Hematopoietic multipotent progenitor cell treated with erythropoietin and hydrocortisone succinate and interleukin-3 and kit ligand, for 15 days (in vitro differentiated cells): Measurements from ENCODE around the gene VTI1A.

Experiments
- DNase-seq: peaks from one replicate; pipeline ENCODE4 v3.0.0-alpha.2; 2015; ENCODE audit warnings: low spot score

Gene VTI1A

DNA sequence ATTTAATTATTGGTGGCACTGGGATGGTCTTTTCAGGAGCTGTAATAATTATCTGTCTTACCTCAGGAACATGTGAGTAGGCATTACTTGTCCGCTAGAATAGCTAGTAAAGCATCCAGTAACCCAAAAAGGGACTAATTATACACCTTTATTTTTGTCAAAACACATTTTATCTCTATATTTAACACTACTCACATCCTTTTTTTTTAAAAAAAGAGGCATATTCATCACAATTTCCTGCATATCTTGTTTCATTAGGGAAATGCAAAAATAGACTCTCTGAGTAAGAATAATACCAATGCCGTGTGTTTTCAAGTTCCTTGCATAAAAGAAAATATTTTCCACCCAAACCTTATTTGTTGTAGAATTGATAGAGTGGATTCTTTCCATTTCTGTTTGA is 99.5 kb downstream of the VTI1A start:
- no peak for DNase-seq

DNA sequence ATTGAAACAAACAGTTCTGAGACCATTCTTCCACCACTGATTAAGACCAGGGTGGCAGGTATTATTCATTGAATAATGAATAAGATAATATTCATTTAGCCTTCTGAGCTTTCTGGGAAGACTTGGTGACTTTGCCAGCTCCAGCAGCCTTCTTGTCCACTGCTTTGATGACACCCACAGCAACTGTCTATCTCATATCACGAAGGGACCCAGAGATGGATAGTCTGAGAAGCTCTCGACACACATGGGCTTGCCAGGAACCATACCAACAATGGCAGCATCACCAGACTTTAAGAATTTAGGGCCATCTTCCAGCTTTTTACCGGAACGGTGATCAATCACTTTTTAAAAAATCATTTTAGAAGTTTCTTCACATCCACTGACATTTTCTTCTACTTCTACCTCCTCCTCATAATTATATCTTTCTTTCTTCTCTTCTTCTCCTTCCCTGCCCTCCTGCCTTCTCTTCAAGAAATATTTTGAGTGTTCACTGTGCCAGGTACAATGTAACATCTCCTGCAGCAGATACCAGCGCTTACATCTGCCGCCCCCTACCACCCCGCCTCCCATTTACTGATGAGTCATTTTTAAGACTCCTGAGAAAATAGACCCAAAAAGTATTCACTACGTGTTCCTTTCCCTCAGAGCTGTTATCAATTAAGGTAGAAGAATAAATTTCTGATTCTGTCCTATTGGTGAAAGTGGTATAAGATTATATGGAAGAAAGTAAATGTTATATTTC is 101.7 kb downstream of the VTI1A start:
- DNase-seq: no peak

DNA sequence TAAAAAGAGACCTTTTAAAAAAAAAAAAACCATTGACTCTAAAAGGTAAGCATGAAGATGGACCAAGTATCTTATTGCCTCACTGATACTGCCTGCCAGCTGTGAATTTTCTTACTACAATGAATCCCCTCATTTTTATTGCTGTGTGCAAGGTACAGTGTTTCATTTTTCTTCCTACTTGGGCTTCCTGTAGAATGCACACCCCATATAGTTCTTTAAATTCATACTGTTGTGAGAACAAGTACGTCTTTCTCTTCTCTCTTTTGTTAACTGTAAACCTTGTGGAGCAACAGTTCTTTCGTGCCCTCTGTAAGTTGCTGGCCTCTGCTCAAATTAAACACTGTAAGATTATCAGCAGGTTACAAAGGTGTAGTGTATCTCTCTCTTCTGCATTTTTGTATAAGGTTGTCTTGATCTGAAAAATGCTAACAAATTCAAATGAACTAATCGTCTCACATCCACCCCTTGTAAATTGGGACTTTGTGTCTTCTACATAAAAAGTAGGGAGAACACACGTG is 105.6 kb downstream of the VTI1A start:
- no peak for DNase-seq

DNA sequence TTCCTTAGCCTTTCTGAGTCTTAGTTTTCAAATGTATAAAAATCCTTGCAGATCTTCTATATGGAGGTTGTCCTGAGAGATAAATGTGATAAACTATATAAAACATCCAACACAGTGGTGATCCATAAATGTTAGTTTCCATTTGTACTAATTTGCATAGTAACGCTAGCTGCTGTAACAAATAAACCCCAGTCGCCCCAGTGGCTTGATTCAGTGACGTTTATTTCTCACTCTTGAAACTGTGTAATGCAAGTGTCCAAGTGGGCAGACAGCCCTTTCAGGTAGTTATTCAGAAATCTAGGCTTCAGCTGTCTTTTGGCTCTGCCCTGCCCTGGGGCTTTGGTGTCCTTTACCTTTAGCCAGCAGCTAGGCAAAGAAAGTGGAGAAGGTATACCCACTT is 106.3 kb downstream of the VTI1A start:
- no peak for DNase-seq

DNA sequence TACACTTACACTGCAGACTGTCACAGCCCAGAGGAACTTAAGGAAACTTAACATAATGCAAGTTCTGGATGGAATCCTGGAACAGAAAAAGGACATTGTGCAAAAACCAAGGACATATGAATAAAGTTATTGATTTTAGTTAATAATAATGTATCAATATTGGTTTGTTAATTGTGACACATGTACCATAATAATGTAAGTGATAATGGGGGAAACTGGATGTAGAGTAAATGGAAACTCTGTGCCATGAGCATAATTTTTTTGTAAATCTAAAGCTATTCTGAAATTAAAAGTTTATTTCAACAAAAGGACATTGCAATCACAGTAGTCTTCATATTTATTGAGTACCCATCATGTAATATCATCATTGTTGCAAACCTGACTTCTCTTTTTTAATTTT is 107.2 kb downstream of the VTI1A start:
- DNase-seq: no peak

DNA sequence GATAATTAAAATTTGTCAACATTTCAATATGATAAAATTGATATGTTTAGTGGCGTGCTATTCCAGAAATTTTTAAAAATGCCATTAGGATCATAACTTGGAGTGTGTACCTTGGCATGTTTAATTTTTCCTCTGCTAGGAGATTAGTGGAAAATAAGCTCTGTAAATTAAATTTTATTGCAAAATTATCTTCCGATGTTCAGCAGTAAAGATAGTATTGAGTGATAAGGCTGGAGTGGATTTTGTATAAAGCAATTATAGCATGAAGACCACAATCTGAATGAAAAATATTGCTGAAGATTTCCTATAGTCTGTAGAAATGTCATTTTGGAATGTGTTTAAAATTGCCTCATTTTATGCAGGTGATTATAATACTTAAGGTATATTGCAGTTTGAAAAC is 110.2 kb downstream of the VTI1A start:
- DNase-seq: no peak

DNA sequence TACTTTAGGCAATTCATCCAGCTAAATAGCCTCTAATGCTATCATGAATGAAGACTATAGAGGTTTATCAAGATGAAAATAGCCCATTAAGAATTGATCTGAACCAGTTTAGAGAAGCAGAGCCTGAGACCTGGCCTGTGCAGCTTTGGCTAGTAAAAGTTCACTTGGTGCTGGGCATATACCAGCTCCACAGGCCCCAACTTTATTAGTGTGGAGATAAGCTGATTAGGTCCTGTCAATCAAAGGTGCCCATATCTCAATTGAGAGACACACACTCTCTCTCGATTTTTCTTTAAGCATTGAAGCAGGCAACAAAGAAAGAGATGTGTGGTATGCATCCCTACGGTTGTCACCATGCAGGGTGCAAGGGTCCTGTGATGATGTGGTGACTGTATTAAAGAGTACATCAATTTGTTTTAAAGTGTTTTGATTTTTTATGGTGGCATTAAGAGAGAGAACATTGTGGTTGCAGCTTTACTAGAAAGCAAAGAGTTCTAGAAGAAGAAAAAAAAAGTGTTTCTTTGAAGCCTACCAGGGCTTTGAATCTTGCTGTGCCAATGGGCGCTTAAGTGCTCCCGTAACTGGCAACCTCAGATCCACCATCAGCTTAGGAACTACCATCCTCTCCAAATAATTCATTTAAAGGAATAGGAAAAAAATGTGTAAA is 111.6 kb downstream of the VTI1A start:
- DNase-seq: no peak

DNA sequence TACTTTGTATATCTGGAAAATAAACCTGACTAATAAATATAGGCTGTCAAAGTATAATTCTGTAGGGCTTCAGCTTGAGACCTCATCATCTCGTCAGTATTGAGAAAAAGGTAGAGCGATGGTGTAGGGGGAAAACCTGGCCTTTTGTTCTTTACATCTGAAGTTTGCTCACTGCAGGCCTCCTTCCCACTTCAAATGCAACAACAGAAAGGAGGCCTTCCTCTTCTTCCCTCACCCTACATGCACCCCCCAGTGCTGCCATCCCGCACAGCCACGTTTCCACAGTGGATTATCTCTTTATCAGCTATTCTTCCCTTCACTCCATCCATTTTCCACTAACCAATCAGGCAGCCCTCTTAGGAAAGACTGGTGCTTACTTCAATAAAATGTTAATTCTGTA is 112.3 kb downstream of the VTI1A start:
- no peak for DNase-seq

DNA sequence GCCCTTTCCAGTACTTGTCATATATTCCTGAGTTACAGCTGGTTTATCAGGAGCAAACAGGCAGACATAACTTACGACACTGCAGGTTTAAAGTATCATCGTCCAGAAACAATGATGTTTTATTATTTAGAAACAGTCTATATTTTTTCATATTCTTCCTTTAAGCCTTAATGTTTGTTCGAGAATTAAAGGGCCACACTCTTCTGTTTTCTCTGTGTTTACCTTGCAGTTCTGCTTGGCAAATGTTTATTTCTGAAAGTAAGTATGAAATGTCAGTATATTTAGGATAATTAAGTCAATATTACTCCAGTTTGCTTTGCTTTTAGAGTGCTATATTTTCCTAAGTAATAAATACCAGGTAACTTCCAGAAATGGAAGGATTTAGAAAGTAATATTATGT is 115.1 kb downstream of the VTI1A start:
- no peak for DNase-seq

DNA sequence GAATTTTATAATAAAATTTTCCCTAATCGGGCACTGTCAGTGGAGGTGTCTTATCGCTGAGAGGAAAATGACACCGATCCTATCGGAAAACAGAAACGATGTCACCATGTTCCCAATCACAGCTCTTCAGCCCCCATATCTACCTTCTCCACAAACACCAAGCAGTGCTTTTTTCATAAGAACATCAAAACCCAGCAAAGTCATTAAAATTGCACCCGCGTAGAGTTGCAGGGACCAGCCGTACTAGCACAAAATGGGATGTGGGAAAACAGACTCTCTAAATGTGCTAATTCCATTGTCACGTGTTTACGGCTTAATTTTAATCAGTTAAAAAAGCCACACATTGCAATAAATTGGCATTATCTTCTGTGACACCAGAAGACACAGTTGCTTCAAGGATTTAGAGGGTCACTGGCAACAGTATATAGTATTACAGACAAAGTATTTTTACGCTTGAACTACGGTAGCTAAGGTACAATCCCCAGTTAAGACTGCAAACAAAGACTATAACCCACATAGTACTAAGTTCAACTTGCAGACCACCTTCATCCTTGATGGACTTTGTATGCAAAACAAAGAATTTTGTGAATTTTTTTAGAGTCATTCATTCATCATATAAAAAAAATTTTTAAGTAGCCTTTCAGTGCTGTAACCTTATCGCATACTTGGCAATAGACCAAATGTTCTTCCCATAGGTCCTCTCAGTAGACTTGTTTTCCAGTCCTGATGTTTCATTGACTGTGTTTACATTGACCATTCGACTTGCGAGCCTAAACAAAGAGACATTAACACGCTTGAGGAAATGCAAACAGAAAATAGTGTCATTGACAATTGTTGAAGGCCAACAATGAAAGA is 116.0 kb downstream of the VTI1A start:
- no peak for DNase-seq

DNA sequence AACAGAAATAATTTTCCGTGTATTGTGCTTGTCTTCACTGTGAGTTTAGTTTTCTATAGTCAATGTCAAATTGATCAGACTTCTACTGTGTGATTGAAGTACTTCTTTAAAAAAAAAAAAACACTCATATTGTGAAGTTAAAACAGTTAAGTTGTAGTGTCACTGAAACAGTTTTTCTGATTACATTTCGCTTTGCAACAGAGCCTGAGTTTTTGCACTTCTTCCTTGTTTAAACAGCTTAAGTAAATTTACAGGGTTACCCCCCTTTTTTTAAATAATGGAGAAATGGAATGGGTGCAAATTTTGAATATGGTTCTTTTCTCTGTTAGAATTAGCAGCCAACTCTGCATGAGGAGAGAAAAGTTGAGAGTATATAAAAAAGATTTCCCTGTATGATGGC is 117.3 kb downstream of the VTI1A start:
- no peak for DNase-seq

DNA sequence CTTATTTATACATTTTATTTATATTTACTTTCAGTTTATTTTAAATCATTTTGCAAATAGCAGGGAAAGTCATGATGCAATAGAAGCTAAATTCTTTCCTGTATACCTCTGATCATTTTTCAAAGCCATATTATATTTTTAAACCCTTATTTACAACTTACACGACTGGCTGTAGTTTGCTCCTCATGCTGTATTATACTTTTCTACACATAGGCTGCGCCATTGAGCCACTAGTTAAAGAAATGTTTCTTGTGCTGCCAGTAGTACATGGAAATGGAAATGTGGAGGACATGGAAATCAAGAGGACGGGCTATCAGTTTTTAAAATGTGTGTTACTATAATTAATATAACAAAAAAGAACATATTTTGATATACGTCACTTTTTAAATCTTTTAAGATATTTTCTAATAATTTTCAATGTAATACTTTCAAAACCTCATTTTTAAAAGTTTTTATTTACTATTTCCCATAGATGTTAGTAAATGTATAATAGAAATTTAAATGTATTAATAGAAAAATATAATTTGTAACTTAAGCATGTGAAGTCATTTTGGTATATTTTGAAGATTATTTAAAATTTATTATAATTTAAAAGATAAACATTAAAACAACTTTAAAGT is 118.5 kb downstream of the VTI1A start:
- DNase-seq: peak; percentile 58

DNA sequence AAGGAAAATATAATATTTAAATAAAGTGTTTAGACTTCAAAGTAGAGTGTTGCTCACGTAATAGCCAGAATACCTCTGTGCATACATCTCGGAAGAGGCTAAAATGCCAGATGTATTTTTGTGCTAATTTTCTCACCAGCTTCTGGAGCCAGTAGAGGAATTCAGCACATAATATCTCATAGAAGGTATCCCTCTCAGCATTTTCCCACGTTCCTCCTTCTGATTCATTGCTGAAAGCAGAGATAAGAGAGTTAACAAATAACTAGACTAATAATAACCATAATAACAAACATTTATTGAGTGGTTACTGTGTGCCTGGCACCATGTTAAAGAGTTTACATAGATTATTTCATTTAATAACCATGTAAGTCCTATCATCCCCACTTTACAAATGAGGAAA is 123.6 kb downstream of the VTI1A start:
- DNase-seq: no peak

DNA sequence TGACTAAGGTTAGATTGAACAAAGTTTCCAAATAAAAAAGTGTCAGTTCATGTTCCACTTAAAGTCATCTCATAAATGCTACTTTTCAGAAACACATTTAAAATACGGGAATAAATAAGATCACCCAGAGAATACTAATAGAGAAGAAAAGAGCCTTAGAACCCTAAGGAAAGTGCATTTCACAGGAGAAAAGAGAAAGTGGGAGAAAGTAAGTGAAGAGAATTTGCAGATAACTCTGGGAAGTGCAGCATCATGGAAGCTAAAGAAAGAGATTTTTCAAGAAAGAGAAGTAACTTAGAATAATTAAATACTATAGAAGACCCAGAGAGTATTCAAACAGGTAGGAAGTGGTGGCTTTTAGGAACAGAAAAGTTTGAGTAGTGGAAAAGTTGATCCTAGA is 132.6 kb downstream of the VTI1A start:
- DNase-seq: no peak

DNA sequence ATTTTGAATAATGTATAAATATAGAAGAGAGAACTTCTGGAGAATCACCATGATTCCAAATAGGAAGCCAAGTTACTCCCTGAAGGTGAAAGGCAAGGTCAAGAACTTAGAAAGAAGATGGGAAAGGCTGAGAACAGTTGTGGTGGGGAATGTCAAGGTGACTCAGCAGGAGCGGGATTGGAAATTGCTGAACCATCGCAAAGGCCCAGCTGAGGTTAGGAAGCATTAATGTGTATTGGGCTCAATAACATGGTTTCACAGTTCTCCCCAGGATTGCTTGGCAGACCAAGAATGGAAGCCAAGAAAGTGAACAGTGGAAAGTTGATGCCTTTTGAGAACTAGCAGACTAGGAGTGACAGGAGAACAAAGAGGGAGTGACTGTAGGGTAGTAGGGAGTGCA is 133.3 kb downstream of the VTI1A start:
- no peak for DNase-seq

DNA sequence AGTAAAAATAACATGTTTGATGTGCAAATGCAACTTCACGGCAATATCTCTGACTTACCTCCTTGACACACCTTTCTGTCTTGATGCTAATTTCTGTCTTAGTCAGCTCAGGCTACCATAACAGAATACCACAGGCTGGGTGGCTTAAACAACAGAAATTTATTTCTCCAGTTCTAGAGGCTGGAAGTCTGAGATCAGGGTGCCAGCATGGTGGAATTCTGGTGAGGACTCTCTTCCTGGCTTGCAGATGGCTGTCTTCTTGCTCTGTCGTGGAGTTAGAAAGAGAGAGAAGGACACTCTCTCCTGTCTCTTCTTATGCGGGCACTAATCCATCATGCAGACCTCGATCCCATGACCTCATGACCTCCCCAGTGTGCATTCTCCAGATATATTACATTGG is 134.9 kb downstream of the VTI1A start:
- DNase-seq: no peak

DNA sequence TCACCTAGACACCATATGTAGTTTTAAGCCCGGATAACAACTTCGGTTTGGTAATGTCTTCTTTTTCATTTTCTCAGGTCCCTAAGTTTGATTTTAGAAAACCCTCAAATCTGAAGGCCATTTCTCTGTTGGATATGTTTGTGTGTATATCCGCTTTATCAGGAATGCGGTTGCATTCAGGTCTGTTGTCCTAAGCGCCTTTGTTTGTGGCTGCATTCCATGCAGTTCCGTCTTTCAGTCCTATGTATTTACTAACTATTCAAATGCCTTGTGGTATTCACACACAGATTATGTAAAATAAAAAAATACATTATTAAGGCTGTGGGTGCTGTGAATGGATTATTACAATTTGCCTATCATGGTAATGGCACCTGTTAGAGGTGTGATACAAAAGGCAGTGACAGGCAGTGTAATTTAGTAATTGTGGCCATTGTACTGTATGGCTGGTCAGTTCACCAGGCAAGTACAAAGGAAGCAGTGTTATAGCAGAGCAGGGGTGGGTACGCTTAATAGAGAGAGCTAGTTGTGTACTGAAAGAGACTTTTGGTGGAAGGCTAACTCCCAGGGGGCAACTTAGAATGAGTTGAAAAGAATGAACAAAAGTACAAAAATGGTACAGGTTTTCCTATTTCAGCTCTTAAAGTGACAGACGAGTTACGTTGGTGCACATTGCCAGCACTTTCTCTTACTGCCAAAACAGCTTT is 136.4 kb downstream of the VTI1A start:
- DNase-seq: no peak

DNA sequence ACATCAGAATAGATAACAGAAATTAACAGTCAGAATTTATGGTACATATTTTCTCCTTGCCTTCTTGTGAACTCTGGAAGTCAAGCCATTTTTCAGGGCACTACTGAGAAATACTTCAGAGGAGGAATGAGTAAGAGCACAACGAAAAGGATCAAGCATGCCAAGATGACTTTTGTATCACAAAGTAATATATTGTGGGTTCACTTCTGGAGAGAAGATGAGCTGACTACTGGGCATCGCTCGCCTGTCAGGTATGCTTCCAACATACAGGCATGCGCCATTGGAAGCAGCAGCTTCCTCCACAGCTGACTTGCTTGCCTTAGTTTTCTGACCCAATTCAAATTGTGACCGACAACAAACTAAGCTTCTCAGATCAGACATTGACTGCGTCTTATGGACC is 137.3 kb downstream of the VTI1A start:
- DNase-seq: no peak

DNA sequence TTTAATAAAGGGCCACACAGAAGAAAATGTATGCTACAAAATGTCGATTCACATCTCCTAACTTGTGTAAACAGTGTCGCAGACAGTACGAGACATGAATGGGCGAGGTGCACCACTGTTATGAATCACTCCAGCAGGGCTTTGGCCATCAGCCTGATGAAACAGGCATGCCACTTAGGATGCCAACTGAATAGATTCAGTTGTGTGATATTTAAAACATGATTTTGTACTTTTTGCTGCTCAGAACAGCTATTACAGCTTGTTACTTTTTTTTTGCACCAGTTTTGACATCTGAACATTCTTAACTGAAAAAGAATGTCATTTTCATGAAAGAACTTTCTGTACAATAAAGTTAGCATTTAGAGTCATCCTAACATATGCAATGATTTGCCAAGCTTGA is 138.1 kb downstream of the VTI1A start:
- no peak for DNase-seq

DNA sequence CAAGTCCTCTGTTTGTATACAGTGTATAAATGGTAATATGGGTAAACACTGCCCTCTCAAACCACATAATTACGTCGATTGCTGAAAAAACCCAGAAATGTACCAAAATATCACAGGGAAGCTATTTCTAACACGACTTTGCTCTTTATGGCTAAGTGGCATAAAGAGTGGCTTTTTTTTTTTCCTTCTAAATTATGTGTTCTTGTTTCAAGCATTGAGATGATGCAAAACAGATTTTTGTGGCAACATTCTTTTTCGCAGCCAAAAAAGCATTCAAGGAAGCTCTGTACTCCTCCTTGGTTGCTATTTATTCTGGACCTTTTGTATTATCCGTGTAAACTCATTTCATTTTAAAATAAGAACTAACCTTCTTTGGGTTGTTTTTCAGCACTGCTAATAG is 138.9 kb downstream of the VTI1A start:
- no peak for DNase-seq

DNA sequence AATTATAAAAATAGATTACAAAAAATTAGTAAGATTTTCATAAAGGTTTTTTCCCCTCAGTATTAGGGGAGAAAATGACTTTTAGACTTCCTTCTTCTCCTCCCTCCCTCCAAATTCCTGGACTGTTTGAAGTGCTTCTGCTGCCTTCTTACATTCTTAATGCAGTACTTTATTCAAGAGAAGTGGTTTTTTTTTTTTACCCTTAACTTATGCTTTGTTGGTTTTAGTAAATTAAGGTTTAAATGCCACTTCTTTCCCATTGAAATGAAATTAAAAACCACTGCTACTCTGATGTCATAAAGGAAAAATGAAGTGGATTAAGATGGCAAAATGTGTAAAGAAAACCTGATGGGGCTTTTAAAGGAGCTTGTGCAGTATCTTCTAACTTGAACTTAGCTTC is 140.7 kb downstream of the VTI1A start:
- no peak for DNase-seq
